GM12892 (cell line): ENCODE measurements around the gene FNDC11.

Experiments used
- DNase-seq: peaks from one replicate; pipeline ENCODE4 v3.0.0; 2011; ENCODE audit not compliant: insufficient read length
- FAIRE-seq: peaks from 2 replicates; lab custom pipeline; 2011; peaks lifted over from hg19 to GRCh38; lab: Jason Lieb, UNC
- POLR2A ChIP-seq: IDR thresholded peaks from 2 replicates; pipeline ENCODE4 v1.6.1; 2011; ENCODE audit warnings: low read depth, low read length, control low read depth
- POLR2AphosphoS5 ChIP-seq: IDR thresholded peaks from 2 replicates; pipeline ENCODE4 v1.6.1; 2011; ENCODE audit warnings: low read depth, low read length, control low read depth
- TAF1 ChIP-seq: IDR thresholded peaks from 2 replicates; pipeline ENCODE4 v1.6.1; 2011; ENCODE audit warnings: low read depth, mild to moderate bottlenecking, control low read depth, low read length, borderline replicate concordance

Gene FNDC11

GRCh38 chr20:63518946-63519667 lies 34.9 kb upstream of the FNDC11 start:
- TF ChIP-seq POLR2AphosphoS5 (no peak), POLR2A (no peak), TAF1 (no peak)
- FAIRE-seq, result no peak
- no peak for DNase-seq

GRCh38 chr20:63519668-63520503 lies 34.1 kb upstream of the FNDC11 start:
- TF ChIP-seq POLR2AphosphoS5 (no peak), POLR2A (no peak), TAF1 (no peak)
- peak; percentile 72 for DNase-seq
- peak; percentile 9 for FAIRE-seq

- peak; percentile 98 for DNase-seq
- peak; percentile 83 for FAIRE-seq
- TF ChIP-seq TAF1 (peak; percentile 77), POLR2A (peak; percentile 96), POLR2AphosphoS5 (peak; percentile 85)
Observed at GRCh38 chr20:63520504-63520933, 33.4 kb upstream of the FNDC11 start, which contains the start of gene PPDPF. TSS of gene PPDPF (plus strand) at chr20:63520765. CDS start at chr20:63521309, 544 bp downstream.

- peak; percentile 89 for DNase-seq
- FAIRE-seq, result peak; percentile 90
- TF ChIP-seq POLR2A (peak; percentile 46), POLR2AphosphoS5 (peak; percentile 10; the same call in 1 of the 2 replicates), TAF1 (no peak)
Observed at GRCh38 chr20:63520934-63521601, 32.9 kb upstream of the FNDC11 start.

GRCh38 chr20:63521602-63522001 lies 32.4 kb upstream of the FNDC11 start:
- DNase-seq (no peak), FAIRE-seq (no peak)
- no peak for TF ChIP-seq TAF1
- TF ChIP-seq POLR2AphosphoS5, result no peak
- no peak for TF ChIP-seq POLR2A

- no peak for DNase-seq
- TF ChIP-seq TAF1 (no peak), POLR2A (peak; percentile 1; the same call in 1 of the 2 replicates), POLR2AphosphoS5 (no peak)
- no peak for FAIRE-seq
Observed at GRCh38 chr20:63522091-63522868, 31.7 kb upstream of the FNDC11 start.

- FAIRE-seq (no peak), DNase-seq (no peak)
- peak; percentile 43; the same call in 1 of the 2 replicates for TF ChIP-seq POLR2A
- TF ChIP-seq POLR2AphosphoS5, result peak; percentile 28; the same call in 1 of the 2 replicates
- no peak for TF ChIP-seq TAF1
Observed at GRCh38 chr20:63522981-63523611, 30.9 kb upstream of the FNDC11 start.

GRCh38 chr20:63525185-63525584 lies 28.8 kb upstream of the FNDC11 start:
- TF ChIP-seq POLR2AphosphoS5, result no peak
- peak; percentile 1; the same call in 1 of the 2 replicates for TF ChIP-seq POLR2A
- FAIRE-seq, result no peak
- no peak for DNase-seq

GRCh38 chr20:63525971-63526370 lies 28.0 kb upstream of the FNDC11 start:
- DNase-seq, result no peak
- TF ChIP-seq POLR2A, result peak; percentile 49; the same call in 1 of the 2 replicates
- no peak for TF ChIP-seq TAF1
- FAIRE-seq, result no peak

- TF ChIP-seq TAF1 (no peak), POLR2A (no peak), POLR2AphosphoS5 (no peak)
- FAIRE-seq (no peak), DNase-seq (no peak)
Observed at GRCh38 chr20:63527184-63527583, 26.8 kb upstream of the FNDC11 start.
